ENCODE data around the gene XIST. TPM values are rescaled to one million over a fixed set of nuclear protein-coding genes. Genes with fewer than 3 reads are reported as not detected.

XIST gene
- total and polyA plus RNA-seq, 2 of the 8 experiments (the other 6 are each of a cell fraction or from before 2014, with no cell fraction given), result 0.06 to 0.19 TPM

DNA sequence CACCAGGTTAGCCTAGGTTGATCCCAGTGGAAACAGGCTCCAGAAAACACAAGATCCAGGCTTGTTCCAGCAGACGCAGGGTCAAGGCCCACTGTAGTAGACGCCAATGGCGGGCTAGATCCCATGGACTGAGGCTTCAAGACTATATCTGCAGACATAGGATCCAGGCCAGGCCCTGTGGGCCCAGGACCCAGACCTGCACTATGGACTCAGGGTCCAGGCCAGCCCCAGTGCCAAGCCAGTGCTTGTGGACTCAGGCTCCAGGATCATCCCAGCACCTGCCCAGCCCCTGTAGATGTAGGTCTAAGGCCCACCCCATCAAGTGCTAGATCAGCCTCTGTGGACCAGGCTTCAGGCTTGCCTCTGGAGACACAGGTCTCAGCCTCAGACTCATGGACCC is 11.3 kb upstream of the XIST start:
- H3K4ac ChIP-seq (replicated peaks; ENCODE audit: insufficient read length, low read depth, low read length), result no peak overlapping the region
- DNase-seq (ENCODE audit: low read depth in 1 of 2, low spot score in 2 of 2) (no peak), FAIRE-seq (no peak)
- no peak overlapping the region for H4K8ac ChIP-seq (ENCODE audit: extremely low read depth, insufficient read depth, low read length)
- no peak overlapping the region for H3K56ac ChIP-seq (replicated peaks; ENCODE audit: insufficient read length, low read depth, low read length)
- no peak overlapping the region for H3K27ac ChIP-seq (ENCODE audit: low read depth, low read length)
- H3K36me3 ChIP-seq (ENCODE audit: control insufficient read depth in 2 of 4, insufficient read depth in 4 of 4, low read length in 3 of 4), result no peaks in the 10 kb centered on the region; a peak in 1 of 8 replicates
- no peak overlapping the region for H2BK15ac ChIP-seq (ENCODE audit: low read length)
- no peak overlapping the region for H2AK5ac ChIP-seq (ENCODE audit: low read depth, low read length)
- no peak overlapping the region for H2BK20ac ChIP-seq (ENCODE audit: low read length)
- H3K14ac ChIP-seq (ENCODE audit: insufficient read length), result no peak overlapping the region
- TF ChIP-seq SIX5 (IDR thresholded peaks at IDR 0.05; ENCODE audit: low read depth, low read length), result no peak
- TF ChIP-seq NANOG (IDR thresholded peaks at IDR 0.05; ENCODE audit: insufficient read depth, low read depth, low read length, poor library complexity, severe bottlenecking), result no peak
- TF ChIP-seq CHD2 (IDR thresholded peaks at IDR 0.05; ENCODE audit: low read length), result no peak
- H3K79me2 ChIP-seq (ENCODE audit: control insufficient read depth in 1 of 2, insufficient read depth in 2 of 2, low read length in 2 of 2), result no peaks in the 10 kb centered on the region
- no peak overlapping the region for H3K4me3 ChIP-seq (ENCODE audit: extremely low read depth in 1 of 4, insufficient read depth in 2 of 4, low read depth in 3 of 4, low read length in 4 of 4)
- ChIA-PET POLR2A (ENCODE audit: partially characterized antibody) (no interaction called here), CTCF (ENCODE audit: partially characterized antibody) (interaction anchor here (0.7 kb wide), 1 partner anchor 152 kb away, joined by 3 read pairs; no protein-coding TSS in a partner anchor)
- WGBS, 2 experiments (ENCODE audit: extremely low coverage in 1 of 2, insufficient coverage in 1 of 2, insufficient read length in 1 of 2, insufficient replicate concordance in 2 of 2, low coverage in 1 of 2, low lambda C conversion rate in 2 of 2, missing lambda C conversion rate in 1 of 2), result 88% methylated on average over 3 of the region's 3 CpGs; no CpG with 5 or more reads in 1 of the 2 experiments
- no peak overlapping the region for H2AFZ ChIP-seq (ENCODE audit: low read length)
- H4K91ac ChIP-seq (replicated peaks; ENCODE audit: insufficient read length, low read length), result no peak overlapping the region
- H4K20me1 ChIP-seq (replicated peaks in 1 of 2; ENCODE audit: control insufficient read depth in 1 of 2, insufficient read depth in 2 of 2, low read length in 2 of 2), result no peaks in the 10 kb centered on the region
- no peak overlapping the region for H4K5ac ChIP-seq (ENCODE audit: insufficient read length, low read depth, low read length)
- no peaks in the 10 kb centered on the region for H3K27me3 ChIP-seq (replicated peaks in 1 of 4; ENCODE audit: control insufficient read depth in 3 of 4, extremely low read depth in 1 of 4, insufficient read depth in 3 of 4, low read length in 3 of 4)
- no peak overlapping the region for H3K18ac ChIP-seq (ENCODE audit: extremely low read depth, low read length)
- no peak overlapping the region for H2BK12ac ChIP-seq (ENCODE audit: low read depth, low read length)
- H3K4me2 ChIP-seq (ENCODE audit: insufficient read depth in 1 of 2, low read depth in 2 of 2, low read length in 2 of 2), result no peak overlapping the region
- H3K4me1 ChIP-seq (replicated peaks in 1 of 4; ENCODE audit: control insufficient read depth in 3 of 4, insufficient read depth in 4 of 4, low read length in 3 of 4), result no peaks in the 10 kb centered on the region
- no peaks in the 10 kb centered on the region for H3K9me3 ChIP-seq (ENCODE audit: insufficient read depth in 2 of 2, low read depth in 1 of 2, low read length in 1 of 2)
- H3K79me1 ChIP-seq (ENCODE audit: low read depth, low read length), result no peaks in the 10 kb centered on the region
- no peak overlapping the region for H3K9ac ChIP-seq (replicated peaks in 1 of 4; ENCODE audit: extremely low read depth in 1 of 4, low read depth in 3 of 4, low read length in 3 of 4)
- H3K23ac ChIP-seq (ENCODE audit: insufficient read length), result no peak overlapping the region
- H2BK120ac ChIP-seq (replicated peaks; ENCODE audit: low read depth, low read length), result no peak overlapping the region
- H2BK5ac ChIP-seq (ENCODE audit: low read depth, low read length), result no peak overlapping the region
- H3K23me2 ChIP-seq (ENCODE audit: low read depth, low read length), result no peaks in the 10 kb centered on the region
